HepG2 (cell line): ENCODE measurements around the gene DPP7. TPM values are rescaled to one million over a fixed set of nuclear protein-coding genes. Genes with fewer than 3 reads are reported as not detected.

ENCODE experiments used
- ELF4 ChIP-seq: sonication (generic); formaldehyde crosslinking; IDR thresholded peaks from 2 replicates; pipeline ENCODE4 v1.5.0; 2020; ENCODE audit warnings: missing genetic modification reagents, mild to moderate bottlenecking, moderate library complexity, borderline replicate concordance
- GZF1 ChIP-seq: sonication (generic); formaldehyde crosslinking; IDR thresholded peaks from 2 replicates; pipeline ENCODE4 v1.5.1; 2020; ENCODE audit warnings: mild to moderate bottlenecking, missing genetic modification reagents
- KLF13 ChIP-seq: sonication (generic); formaldehyde crosslinking; IDR thresholded peaks from 2 replicates; pipeline ENCODE4 v1.4.0; 2020; ENCODE audit warnings: mild to moderate bottlenecking, missing genetic modification reagents
- PITX1 ChIP-seq: sonication (generic); formaldehyde crosslinking; IDR thresholded peaks from 2 replicates; pipeline ENCODE4 v1.5.1; 2020; ENCODE audit warnings: mild to moderate bottlenecking, missing genetic modification reagents
- RNF2 ChIP-seq: fragments of 450-650 bp; conservative IDR thresholded peaks from 2 replicates; pipeline ENCODE4 v1.6.1; 2016; ENCODE audit warnings: low read depth
- SAP130 ChIP-seq: IDR thresholded peaks from 2 replicates; pipeline ENCODE4 v1.6.1; 2016; ENCODE audit warnings: low read depth
- TGIF2 ChIP-seq: IDR thresholded peaks from 2 replicates; pipeline ENCODE4 v1.6.1; 2016; ENCODE audit warnings: control low read depth, missing compliant biosample characterization
- ZNF136 ChIP-seq: sonication (generic); formaldehyde crosslinking; IDR thresholded peaks from 2 replicates; pipeline ENCODE4 v1.8.1; 2022; ENCODE audit warnings: low read depth, mild to moderate bottlenecking, moderate library complexity, missing genetic modification reagents
- ZNF530 ChIP-seq: sonication (generic); formaldehyde crosslinking; IDR thresholded peaks from 2 replicates; pipeline ENCODE4 v1.5.0; 2020; ENCODE audit warnings: low read depth, mild to moderate bottlenecking, missing genetic modification reagents
- ZNF614 ChIP-seq: IDR thresholded peaks from 2 replicates; pipeline ENCODE4 v1.6.1; 2018; ENCODE audit warnings: missing biosample characterization, missing genetic modification reagents, inconsistent platforms, borderline replicate concordance
- ZNF616 ChIP-seq: sonication (generic); formaldehyde crosslinking; IDR thresholded peaks from 2 replicates; pipeline ENCODE4 v1.5.0; 2020; ENCODE audit warnings: low read depth, mild to moderate bottlenecking, missing genetic modification reagents
- ZNF850 ChIP-seq: sonication (generic); formaldehyde crosslinking; conservative IDR thresholded peaks from 2 replicates; pipeline ENCODE4 v1.9.0; 2021; ENCODE audit warnings: mild to moderate bottlenecking, missing genetic modification reagents
- ZSCAN30 ChIP-seq: sonication (generic); formaldehyde crosslinking; IDR thresholded peaks from 2 replicates; pipeline ENCODE4 v1.5.0; 2020; ENCODE audit warnings: mild to moderate bottlenecking, missing genetic modification reagents
- polyA plus RNA-seq, 8 experiments: library from polyadenylated mRNA; depleted of rRNA in 3 of 8; stranded (reverse) in 7 of 8; unstranded in 1 of 8; fragments of >200 nt; fragmentation: Illumina TruSeq in 4 of 8; extraction: Trizol in 4 of 8; gene quantifications; 2 replicates each; pipeline versions ENCODE4 v1.2.1 to v1.2.3, GENCODE V29; 2011 to 2016; ENCODE audit warnings: low read depth in 4 of 8, missing spikeins in 1 of 8, mixed read lengths in 1 of 8; ENCODE audit not compliant: insufficient read depth in 1 of 8
- total RNA-seq, 5 experiments: library from RNA; depleted of rRNA; stranded (reverse); fragments of >200 nt; fragmentation: Illumina TruSeq; extraction: Trizol; gene quantifications; 2 replicates each; pipeline ENCODE4 v1.2.3, GENCODE V29; 2016; ENCODE audit warnings: low read depth in 1 of 5
- TF ChIP-seq, protein P1 (sequence below): sonication (generic); formaldehyde crosslinking; IDR thresholded peaks from 2 replicates; pipeline ENCODE4 v1.4.0; 2020; ENCODE audit warnings: missing genetic modification reagents
- TF ChIP-seq, protein P2 (sequence below): sonication (generic); formaldehyde crosslinking; IDR thresholded peaks from 2 replicates; pipeline ENCODE4 v1.4.0; 2020; ENCODE audit warnings: low read depth, missing genetic modification reagents
- TF ChIP-seq, protein P3 (sequence below): IDR thresholded peaks from 2 replicates; pipeline ENCODE4 v1.6.1; 2018; ENCODE audit warnings: missing genetic modification reagents
- TF ChIP-seq, protein P4 (sequence below): sonication (generic); formaldehyde crosslinking; conservative IDR thresholded peaks from 2 replicates; pipeline ENCODE4 v1.8.0; 2022; ENCODE audit warnings: mild to moderate bottlenecking, moderate library complexity, missing genetic modification reagents
- TF ChIP-seq, protein P5 (sequence below): sonication (generic); formaldehyde crosslinking; IDR thresholded peaks from 2 replicates; pipeline ENCODE4 v1.5.0; 2020; ENCODE audit warnings: missing genetic modification reagents

Gene DPP7
- total and polyA plus RNA-seq, 2 of the 13 experiments (the other 11 are each of a cell fraction or from before 2014, with no cell fraction given), result 1.2 to 4.5 TPM

DNA sequence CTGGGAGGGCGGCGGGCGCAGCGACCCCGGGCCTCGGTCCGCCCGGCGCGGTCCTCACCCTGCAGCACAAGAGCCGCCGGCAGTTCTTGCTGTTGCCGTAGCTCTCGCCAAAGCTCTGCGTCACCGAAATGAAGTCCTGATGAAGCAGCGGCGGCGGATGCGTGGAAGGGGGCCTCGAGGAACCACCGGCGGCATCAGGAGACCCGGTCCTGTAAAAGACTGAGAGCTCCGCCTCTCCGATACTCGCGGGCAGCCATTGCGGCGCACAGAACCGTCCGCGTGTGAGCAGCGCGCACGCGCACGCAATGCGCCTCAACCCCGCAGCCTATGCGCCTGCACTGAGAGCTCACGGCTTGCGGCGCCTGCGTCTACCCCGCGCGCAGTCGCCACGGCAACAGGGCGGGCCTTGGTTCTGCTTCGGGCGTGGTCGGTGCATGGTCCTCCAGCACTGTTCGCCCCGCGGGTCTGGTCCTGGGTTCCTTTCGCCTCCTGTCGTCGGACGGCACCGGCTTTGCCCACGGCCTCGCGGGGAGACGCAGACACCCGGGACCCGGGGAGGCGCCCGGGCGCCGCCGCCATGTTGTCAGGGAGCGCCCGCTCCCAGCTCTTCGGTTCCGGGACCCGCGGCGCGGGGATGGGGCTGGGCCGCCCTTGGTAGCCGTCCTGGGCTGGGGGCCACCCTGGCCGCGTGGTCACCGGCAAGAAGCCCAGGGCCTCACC is 15.1 kb upstream of the DPP7 start (continued):
- TF ChIP-seq TGIF2 (CRISPR knock-in tag) (peak; percentile 37; the same call in 1 of the 2 replicates), ELF4 (CRISPR knock-in tag) (no peak), ZNF614 (CRISPR knock-in tag) (peak; percentile 61; the same call in 1 of the 2 replicates), SAP130 (CRISPR knock-in tag) (peak; percentile 92), ZNF616 (no peak), KLF13 (CRISPR knock-in tag) (no peak), GZF1 (no peak), ZNF136 (peak; percentile 67; the same call in 1 of the 2 replicates), ZSCAN30 (CRISPR knock-in tag) (no peak), ZNF530 (CRISPR knock-in tag) (no peak), ZNF850 (CRISPR knock-in tag) (no peak), PITX1 (CRISPR knock-in tag) (peak; percentile 76), RNF2 (peak; percentile 56; the same call in 1 of the 2 replicates)
- TF ChIP-seq, protein P1, sequence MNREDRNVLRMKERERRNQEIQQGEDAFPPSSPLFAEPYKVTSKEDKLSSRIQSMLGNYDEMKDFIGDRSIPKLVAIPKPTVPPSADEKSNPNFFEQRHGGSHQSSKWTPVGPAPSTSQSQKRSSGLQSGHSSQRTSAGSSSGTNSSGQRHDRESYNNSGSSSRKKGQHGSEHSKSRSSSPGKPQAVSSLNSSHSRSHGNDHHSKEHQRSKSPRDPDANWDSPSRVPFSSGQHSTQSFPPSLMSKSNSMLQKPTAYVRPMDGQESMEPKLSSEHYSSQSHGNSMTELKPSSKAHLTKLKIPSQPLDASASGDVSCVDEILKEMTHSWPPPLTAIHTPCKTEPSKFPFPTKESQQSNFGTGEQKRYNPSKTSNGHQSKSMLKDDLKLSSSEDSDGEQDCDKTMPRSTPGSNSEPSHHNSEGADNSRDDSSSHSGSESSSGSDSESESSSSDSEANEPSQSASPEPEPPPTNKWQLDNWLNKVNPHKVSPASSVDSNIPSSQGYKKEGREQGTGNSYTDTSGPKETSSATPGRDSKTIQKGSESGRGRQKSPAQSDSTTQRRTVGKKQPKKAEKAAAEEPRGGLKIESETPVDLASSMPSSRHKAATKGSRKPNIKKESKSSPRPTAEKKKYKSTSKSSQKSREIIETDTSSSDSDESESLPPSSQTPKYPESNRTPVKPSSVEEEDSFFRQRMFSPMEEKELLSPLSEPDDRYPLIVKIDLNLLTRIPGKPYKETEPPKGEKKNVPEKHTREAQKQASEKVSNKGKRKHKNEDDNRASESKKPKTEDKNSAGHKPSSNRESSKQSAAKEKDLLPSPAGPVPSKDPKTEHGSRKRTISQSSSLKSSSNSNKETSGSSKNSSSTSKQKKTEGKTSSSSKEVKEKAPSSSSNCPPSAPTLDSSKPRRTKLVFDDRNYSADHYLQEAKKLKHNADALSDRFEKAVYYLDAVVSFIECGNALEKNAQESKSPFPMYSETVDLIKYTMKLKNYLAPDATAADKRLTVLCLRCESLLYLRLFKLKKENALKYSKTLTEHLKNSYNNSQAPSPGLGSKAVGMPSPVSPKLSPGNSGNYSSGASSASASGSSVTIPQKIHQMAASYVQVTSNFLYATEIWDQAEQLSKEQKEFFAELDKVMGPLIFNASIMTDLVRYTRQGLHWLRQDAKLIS (CRISPR knock-in tag), result no peak
- TF ChIP-seq, protein P2, sequence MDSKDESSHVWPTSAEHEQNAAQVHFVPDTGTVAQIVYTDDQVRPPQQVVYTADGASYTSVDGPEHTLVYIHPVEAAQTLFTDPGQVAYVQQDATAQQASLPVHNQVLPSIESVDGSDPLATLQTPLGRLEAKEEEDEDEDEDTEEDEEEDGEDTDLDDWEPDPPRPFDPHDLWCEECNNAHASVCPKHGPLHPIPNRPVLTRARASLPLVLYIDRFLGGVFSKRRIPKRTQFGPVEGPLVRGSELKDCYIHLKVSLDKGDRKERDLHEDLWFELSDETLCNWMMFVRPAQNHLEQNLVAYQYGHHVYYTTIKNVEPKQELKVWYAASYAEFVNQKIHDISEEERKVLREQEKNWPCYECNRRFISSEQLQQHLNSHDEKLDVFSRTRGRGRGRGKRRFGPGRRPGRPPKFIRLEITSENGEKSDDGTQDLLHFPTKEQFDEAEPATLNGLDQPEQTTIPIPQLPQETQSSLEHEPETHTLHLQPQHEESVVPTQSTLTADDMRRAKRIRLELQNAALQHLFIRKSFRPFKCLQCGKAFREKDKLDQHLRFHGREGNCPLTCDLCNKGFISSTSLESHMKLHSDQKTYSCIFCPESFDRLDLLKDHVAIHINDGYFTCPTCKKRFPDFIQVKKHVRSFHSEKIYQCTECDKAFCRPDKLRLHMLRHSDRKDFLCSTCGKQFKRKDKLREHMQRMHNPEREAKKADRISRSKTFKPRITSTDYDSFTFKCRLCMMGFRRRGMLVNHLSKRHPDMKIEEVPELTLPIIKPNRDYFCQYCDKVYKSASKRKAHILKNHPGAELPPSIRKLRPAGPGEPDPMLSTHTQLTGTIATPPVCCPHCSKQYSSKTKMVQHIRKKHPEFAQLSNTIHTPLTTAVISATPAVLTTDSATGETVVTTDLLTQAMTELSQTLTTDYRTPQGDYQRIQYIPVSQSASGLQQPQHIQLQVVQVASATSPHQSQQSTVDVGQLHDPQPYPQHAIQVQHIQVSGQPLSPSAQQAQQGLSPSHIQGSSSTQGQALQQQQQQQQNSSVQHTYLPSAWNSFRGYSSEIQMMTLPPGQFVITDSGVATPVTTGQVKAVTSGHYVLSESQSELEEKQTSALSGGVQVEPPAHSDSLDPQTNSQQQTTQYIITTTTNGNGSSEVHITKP (CRISPR knock-in tag), result 0 out of 2 replicates have a peak, but pooled peaks have one; percentile 23
- TF ChIP-seq, protein P3, sequence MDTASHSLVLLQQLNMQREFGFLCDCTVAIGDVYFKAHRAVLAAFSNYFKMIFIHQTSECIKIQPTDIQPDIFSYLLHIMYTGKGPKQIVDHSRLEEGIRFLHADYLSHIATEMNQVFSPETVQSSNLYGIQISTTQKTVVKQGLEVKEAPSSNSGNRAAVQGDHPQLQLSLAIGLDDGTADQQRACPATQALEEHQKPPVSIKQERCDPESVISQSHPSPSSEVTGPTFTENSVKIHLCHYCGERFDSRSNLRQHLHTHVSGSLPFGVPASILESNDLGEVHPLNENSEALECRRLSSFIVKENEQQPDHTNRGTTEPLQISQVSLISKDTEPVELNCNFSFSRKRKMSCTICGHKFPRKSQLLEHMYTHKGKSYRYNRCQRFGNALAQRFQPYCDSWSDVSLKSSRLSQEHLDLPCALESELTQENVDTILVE (CRISPR knock-in tag), result no peak
- TF ChIP-seq, protein P4, sequence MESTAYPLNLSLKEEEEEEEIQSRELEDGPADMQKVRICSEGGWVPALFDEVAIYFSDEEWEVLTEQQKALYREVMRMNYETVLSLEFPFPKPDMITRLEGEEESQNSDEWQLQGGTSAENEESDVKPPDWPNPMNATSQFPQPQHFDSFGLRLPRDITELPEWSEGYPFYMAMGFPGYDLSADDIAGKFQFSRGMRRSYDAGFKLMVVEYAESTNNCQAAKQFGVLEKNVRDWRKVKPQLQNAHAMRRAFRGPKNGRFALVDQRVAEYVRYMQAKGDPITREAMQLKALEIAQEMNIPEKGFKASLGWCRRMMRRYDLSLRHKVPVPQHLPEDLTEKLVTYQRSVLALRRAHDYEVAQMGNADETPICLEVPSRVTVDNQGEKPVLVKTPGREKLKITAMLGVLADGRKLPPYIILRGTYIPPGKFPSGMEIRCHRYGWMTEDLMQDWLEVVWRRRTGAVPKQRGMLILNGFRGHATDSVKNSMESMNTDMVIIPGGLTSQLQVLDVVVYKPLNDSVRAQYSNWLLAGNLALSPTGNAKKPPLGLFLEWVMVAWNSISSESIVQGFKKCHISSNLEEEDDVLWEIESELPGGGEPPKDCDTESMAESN (CRISPR knock-in tag), result peak; percentile 84
- TF ChIP-seq, protein P5, sequence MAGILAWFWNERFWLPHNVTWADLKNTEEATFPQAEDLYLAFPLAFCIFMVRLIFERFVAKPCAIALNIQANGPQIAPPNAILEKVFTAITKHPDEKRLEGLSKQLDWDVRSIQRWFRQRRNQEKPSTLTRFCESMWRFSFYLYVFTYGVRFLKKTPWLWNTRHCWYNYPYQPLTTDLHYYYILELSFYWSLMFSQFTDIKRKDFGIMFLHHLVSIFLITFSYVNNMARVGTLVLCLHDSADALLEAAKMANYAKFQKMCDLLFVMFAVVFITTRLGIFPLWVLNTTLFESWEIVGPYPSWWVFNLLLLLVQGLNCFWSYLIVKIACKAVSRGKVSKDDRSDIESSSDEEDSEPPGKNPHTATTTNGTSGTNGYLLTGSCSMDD (CRISPR knock-in tag), result no peak
